ENCODE results near the gene RPA1. TPM values are rescaled to one million over a fixed set of nuclear protein-coding genes. Genes with fewer than 3 reads are reported as not detected.

Gene RPA1
- total and polyA plus RNA-seq, 9 of the 15 experiments (the other 6 are each of a cell fraction or from before 2014, with no cell fraction given), result 25.2 to 125 (median 47.4) TPM

DNA sequence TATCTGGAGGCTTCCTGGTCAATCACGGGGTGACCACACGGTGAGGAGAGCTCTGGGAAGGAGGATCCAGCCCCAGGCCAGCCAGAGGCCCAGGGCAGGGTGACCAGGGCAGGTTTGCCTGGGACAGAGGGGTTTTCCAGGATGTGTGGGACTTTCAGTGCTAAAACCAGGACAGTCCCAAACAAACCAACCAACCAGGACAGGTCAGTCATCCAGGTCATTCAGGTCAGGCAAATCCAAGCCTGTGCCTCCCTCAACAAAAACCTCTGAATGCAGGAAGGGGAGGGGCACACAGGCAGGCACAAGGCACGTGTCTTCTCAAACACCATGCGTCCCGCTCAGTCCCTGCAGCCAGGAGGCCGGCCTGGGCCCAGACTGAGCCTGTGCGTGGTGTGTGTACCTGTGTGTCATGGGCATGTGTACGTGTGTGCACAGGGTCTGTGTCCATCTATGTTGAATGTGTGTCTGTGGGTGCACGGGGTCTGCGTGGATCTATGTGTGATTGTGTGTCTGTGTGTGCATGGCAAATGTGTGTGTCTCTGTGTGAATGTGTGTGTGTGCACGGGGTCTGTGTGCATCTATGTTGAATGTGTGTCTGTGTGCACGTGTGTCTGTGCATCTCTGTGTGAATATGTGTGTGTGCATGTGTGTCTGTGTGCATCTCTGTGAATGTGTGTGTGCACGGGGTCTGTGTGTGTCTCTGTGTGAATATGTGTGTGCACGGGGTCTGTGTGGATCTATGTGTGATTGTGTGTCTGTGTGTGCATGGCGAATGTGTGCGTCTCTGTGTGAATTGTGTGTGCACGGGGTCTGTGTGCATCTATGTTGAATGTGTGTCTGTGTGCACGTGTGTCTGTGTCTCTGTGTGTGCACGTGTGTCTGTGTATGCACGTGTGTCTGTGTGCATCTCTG, 116.5 kb downstream of the RPA1 start:
- in situ Hi-C loops (cut with MboI), result no loop called here
- no peak for ATAC-seq
- no peak for TF ChIP-seq FIP1L1 (IDR thresholded peaks at IDR 0.05; ENCODE audit: low read depth, low read length, poor library complexity, severe bottlenecking)
- TF ChIP-seq TFAM (CRISPR knock-in tag; conservative IDR thresholded peaks at IDR 0.05), result no peak
- TF ChIP-seq CBX8 (IDR thresholded peaks at IDR 0.05; ENCODE audit: borderline replicate concordance, extremely low read depth, low read depth, low read length, poor library complexity, severe bottlenecking), result no peak
- no peak for TF ChIP-seq ZNF407 (IDR thresholded peaks at IDR 0.05; ENCODE audit: low read depth)
- no peak for TF ChIP-seq NCOA2 (IDR thresholded peaks at IDR 0.05; ENCODE audit: partially characterized antibody in 2 of 2)
- no peak for TF ChIP-seq TEAD2 (tag; IDR thresholded peaks at IDR 0.05)
- no peak for TF ChIP-seq ZNF280B (CRISPR knock-in tag; IDR thresholded peaks at IDR 0.05)

More for the DNA sequence above, 116.5 kb downstream of the RPA1 start:
- no peak overlapping the region for H3K27ac ChIP-seq (ENCODE audit: extremely low read depth, low read depth, low read length)
- no peaks in the 10 kb centered on the region for H3K79me2 ChIP-seq (ENCODE audit: control insufficient read depth, insufficient read depth, low read length)
- H3K36me3 ChIP-seq (ENCODE audit: control insufficient read depth, insufficient read depth, low read length), result no peaks in the 10 kb centered on the region
- no peak for DNase-seq (ENCODE audit: extremely low read depth in 1 of 4, low spot score in 3 of 4)
- H3K27me3 ChIP-seq (ENCODE audit: control insufficient read depth in 2 of 2, insufficient read depth in 2 of 2, low read length in 2 of 2), result peaks cover 0 to 51% of the 10 kb centered on the region in 2 experiments; a peak in 3 of 5 replicates
- peaks cover 0 to 14% of the 10 kb centered on the region in 2 experiments; a peak in 2 of 5 replicates for H3K4me1 ChIP-seq (replicated peaks in 1 of 2; ENCODE audit: control insufficient read depth in 2 of 2, insufficient read depth in 2 of 2, low read length in 2 of 2)
- no peak overlapping the region for H3K4me3 ChIP-seq
- no peak overlapping the region for H3K9ac ChIP-seq (ENCODE audit: insufficient read depth in 1 of 2, low read depth in 2 of 2, low read length in 2 of 2)
- CTCF ChIA-PET (ENCODE audit: low intra/inter-chr PET ratio), result no interaction called here
- POLR2A ChIA-PET, result no interaction called here
- no peaks in the 10 kb centered on the region for H3K9me3 ChIP-seq (replicated peaks; ENCODE audit: control insufficient read depth, insufficient read depth, low read depth, low read length)
- FAIRE-seq, result no peak
- intact Hi-C loops (cut with micrococcal nuclease), result no loop called here
- 23% methylated on average over 15 of the region's 20 CpGs for WGBS (ENCODE audit: insufficient coverage, low coverage, missing lambda C conversion rate)
- BruUV-seq (replicated peaks), result no TSS peak
- H2AFZ ChIP-seq (ENCODE audit: low read depth, low read length), result no peak overlapping the region
- no peak overlapping the region for H3K4me2 ChIP-seq (ENCODE audit: insufficient read depth, low read length)
- H3K9me1 ChIP-seq (ENCODE audit: control insufficient read depth, insufficient read depth, low read length), result no peaks in the 10 kb centered on the region
- no peaks in the 10 kb centered on the region for H4K20me1 ChIP-seq (replicated peaks; ENCODE audit: control insufficient read depth, insufficient read depth, low read length)
